HUES64 (cell line): Measurements from ENCODE around the gene CCDC85C.

Experiments used
- H3K27ac ChIP-seq: 2 replicates; pipeline ENCODE4 v1.7.0; 2013; ENCODE audit warnings: low read depth, low read length, inconsistent platforms
- H3K27me3 ChIP-seq: 2 replicates; pipeline ENCODE4 v1.6.1; 2013; ENCODE audit warnings: mild to moderate bottlenecking, low read length; ENCODE audit not compliant: insufficient read depth
- H3K36me3 ChIP-seq: 2 replicates; pipeline ENCODE4 v1.6.1; 2013; ENCODE audit warnings: mild to moderate bottlenecking, low read length; ENCODE audit not compliant: insufficient read depth
- H3K4me1 ChIP-seq: 2 replicates; pipeline ENCODE4 v1.6.1; 2013; ENCODE audit warnings: mild to moderate bottlenecking, low read length, moderate library complexity; ENCODE audit not compliant: insufficient read depth
- H3K4me3 ChIP-seq: 2 replicates; pipeline ENCODE4 v1.5.1; 2013; ENCODE audit warnings: mild to moderate bottlenecking, low read length, moderate library complexity
- H3K9ac ChIP-seq: 2 replicates; pipeline ENCODE4 v1.6.1; 2013; ENCODE audit warnings: mild to moderate bottlenecking, low read depth, low read length
- H3K9me3 ChIP-seq: 2 replicates; pipeline ENCODE4 v1.6.1; 2013; ENCODE audit warnings: low read depth, low read length; ENCODE audit not compliant: insufficient read depth
- WGBS: fragments of 150-250, 120-280 bp; methylation state at CpG from one replicate; pipeline ENCODE4 v1.1.7; 2013; ENCODE audit warnings: missing lambda C conversion rate; 5-methylcytosine and 5-hydroxymethylcytosine counted together

CCDC85C gene

DNA sequence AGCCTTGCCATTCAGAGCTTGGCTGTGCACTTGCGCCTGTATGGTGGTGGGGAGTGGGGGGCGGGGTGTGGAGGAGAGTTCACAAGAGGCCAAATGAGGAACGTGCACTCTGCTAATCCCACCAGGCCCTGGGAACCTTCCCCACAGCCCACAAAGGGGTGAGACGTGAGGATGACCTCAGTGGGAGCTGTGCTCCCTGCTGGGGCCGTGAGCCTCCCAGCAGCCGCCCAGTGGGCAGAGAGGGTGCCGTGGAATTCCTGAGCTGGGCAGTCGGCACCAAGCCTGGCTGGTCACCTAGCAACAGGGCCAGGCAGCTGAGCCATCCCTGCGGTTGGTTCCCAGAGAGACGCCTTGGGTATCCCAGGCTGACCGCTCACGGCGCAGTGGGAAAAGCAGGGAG, 69.1 kb downstream of the CCDC85C start:
- H3K27me3 ChIP-seq, result no peaks in the 10 kb centered on the region
- H3K4me3 ChIP-seq, result no peak overlapping the region
- H3K9ac ChIP-seq, result no peak overlapping the region
- H3K36me3 ChIP-seq, result no peaks in the 10 kb centered on the region
- peaks cover 40% of the 10 kb centered on the region for H3K4me1 ChIP-seq
- 0 out of 2 replicates have a peak overlapping the region, but pooled peaks have one; percentile 45 for H3K27ac ChIP-seq
- H3K9me3 ChIP-seq, result no peaks in the 10 kb centered on the region
- WGBS, result 86% methylated on average over 13 of the region's 13 CpGs

DNA sequence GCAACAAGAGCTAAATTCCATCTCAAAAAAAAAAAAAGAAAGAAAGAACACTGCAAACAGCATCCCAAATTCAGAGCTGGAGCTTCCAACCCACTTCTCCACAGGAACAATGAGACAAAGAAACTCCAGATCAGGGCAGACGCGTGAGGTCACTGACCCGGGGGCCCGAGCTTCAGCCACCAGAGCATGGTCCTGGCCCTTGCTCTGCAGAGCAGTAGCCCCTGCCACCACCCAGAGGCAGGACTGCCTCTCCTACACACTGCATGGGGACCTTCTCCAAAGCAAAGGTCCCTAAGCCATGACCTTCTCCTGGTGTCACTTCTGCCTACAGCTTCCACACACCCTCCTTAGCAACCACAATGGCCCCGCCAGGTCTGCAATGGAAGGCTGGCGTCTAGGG, 69.7 kb downstream of the CCDC85C start:
- Histone ChIP-seq H3K4me3 (no peak overlapping the region), H3K27me3 (no peaks in the 10 kb centered on the region), H3K36me3 (no peaks in the 10 kb centered on the region), H3K27ac (peak overlapping the region; percentile 45; the same call in 1 of the 2 replicates), H3K9ac (no peak overlapping the region), H3K4me1 (peaks cover 40% of the 10 kb centered on the region), H3K9me3 (no peaks in the 10 kb centered on the region)
- 90% methylated on average over 6 of the region's 6 CpGs for WGBS

DNA sequence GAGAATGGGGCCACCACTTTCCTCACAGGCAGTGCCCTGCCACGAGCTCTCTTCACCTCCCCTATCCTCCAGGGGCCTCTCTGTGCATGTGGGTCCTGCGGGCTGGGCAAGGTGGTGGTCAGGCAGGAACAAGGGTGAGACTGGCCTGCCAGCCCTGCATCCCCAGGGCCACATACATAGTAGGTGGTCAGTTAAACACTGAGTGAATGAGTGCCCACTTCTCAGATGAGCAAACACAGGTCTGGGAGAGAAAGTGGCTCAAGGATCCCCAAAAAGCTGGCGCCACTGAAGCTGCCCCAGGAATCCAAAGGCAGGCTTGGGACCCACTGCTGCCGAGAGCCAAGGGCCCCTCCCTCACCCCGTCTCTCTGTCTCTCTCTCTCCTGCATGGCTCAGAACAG, 71.7 kb downstream of the CCDC85C start:
- peaks cover 29% of the 10 kb centered on the region for H3K4me1 ChIP-seq
- 93% methylated on average over 5 of the region's 5 CpGs for WGBS

DNA sequence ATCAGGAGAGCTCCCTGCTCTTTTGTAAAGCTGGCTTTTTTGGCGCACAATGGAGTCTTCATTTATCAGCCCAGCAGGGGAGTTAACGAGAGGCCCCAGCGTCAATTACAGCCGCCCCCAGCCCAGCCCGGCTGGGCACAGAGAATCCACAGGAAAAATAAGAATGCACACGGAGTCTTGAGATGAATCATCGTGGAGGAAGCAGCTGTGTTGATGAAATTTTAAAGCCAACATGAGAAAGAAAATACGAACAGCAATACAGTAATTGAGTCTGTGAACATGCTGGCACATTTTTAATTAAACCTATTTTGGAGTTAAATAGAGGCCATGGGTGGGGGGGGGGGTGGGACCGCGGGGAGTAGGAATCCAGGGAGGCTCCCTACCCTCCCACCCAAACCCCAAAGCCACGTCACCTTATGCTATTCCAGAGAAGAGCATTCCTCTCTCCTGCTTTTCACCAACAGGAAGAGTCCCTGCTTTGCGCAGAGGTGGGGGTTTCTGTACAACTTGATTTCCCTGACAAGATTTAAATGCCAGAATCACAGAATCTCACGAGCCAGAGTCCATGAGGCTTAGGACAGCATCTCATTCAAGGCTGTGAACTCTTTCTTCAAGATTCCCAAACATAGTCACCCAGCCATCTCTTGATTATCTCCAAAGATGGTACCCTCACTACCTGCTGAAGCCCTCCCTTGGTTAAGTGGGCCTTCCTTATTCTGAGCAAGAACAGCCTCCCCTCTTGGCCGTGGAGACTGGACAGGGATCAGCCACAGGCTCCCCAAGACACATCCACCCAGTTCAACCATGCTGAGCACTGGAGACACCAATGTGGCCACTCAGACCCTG, 72.5 kb downstream of the CCDC85C start:
- Histone ChIP-seq H3K9me3 (no peaks in the 10 kb centered on the region), H3K27ac (peak overlapping the region; percentile 77), H3K9ac (no peak overlapping the region; the same call in 1 of the 2 replicates), H3K36me3 (no peaks in the 10 kb centered on the region), H3K4me3 (no peak overlapping the region), H3K27me3 (no peaks in the 10 kb centered on the region), H3K4me1 (peaks cover 24% of the 10 kb centered on the region)
- 29% methylated on average over 12 of the region's 14 CpGs for WGBS

More for the DNA sequence above, 71.7 kb downstream of the CCDC85C start:
- Histone ChIP-seq H3K36me3 (no peaks in the 10 kb centered on the region), H3K27ac (no peak overlapping the region), H3K9me3 (no peaks in the 10 kb centered on the region), H3K27me3 (no peaks in the 10 kb centered on the region), H3K9ac (no peak overlapping the region), H3K4me3 (no peak overlapping the region)

DNA sequence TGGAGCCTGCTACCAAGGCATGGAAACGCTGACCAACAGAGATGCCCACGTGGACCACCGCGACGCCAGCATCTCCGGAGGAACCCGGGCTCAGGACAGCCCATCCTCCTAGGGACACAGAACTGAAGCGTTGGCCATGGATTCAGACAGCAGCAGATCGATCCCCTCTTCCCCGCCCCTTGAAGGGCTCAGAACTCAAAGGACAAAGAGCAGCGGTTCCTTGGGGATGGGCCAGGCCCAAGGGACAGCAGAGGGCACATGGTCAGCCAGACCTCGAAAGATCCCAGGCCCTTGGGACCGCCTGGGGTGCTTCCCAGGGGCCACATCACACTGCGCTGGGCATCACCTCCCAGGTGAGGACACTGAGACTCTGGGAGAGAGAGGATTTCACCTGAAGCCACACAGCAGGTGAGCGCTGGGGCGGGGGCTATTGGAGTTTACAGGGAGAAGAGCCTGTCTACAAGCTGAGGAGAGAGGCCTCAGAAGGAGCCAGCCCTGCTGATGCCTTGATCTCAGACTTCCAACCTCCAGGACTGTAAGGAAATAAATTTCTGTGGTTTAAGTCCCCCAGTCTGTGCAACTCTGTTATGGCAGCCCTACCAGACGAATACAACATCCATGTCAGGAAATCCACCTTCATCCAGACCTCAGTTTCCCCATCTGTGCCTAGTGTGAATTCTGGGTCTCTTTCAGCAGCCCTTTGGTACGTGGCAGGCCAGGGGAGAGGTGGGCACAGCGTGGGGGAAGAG, 73.4 kb downstream of the CCDC85C start:
- H3K4me1 ChIP-seq, result peaks cover 24% of the 10 kb centered on the region
- H3K27ac ChIP-seq, result peak overlapping the region; percentile 77
- no peaks in the 10 kb centered on the region for H3K27me3 ChIP-seq
- H3K9me3 ChIP-seq, result no peaks in the 10 kb centered on the region
- no peaks in the 10 kb centered on the region for H3K36me3 ChIP-seq
- no peak overlapping the region for H3K4me3 ChIP-seq
- peak overlapping the region; percentile 37; the same call in 1 of the 2 replicates for H3K9ac ChIP-seq
- WGBS, result 74% methylated on average over 19 of the region's 19 CpGs

DNA sequence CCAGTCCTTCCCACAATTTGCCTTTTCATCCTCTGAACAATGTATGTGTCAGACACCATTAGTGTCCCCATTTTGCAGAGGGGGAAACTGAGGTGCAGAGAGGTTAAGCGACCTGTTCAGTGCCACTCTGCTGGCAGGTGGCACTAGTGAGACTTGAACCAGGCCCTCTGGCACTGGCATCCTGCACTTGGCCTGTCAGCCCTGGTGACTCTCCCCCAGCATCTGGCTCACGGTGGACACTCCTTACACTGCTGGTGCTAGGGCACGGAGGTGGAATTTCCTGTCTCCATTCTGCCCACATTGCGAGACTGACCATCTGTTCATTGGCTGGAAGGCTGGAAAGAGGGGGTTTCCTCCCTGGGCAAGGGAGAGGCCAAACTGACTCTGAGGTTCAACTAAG, 74.1 kb downstream of the CCDC85C start:
- Histone ChIP-seq H3K9ac (no peak overlapping the region), H3K9me3 (no peaks in the 10 kb centered on the region), H3K36me3 (no peaks in the 10 kb centered on the region), H3K27ac (no peak overlapping the region), H3K4me3 (no peak overlapping the region), H3K27me3 (no peaks in the 10 kb centered on the region), H3K4me1 (peaks cover 28% of the 10 kb centered on the region)
- WGBS, result 93% methylated on average over 4 of the region's 4 CpGs

DNA sequence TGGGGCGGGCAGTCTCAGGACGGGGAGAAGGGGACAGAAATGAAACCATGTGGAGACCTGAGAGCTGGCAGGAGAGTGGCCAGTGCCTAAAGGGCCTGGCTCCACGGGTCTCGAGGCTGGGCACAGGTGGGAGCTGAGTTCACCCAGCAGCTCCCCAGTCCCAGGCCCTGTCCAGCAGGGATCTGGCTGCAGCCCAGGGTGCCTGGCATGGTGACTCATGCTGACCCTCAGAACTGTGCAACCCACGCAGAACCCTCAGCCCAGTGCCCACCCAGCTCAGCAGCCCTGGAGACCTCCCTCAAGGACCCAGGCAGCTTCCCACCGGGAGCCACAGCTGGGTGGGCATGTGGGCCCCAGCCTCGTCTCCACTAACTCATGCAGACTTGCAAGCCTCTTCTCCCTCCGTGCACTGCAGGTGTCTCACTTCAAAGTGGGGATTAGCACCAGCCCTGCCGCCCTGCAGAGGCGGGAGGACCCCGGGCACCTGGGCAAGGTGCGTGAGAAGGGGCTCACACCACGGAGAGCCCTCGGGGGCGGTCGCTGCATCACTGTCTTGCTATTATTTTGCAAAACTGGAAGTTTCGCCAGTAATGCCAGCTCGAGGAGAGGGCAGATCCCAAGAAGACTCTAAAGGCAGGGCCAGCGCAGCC, 76.5 kb downstream of the CCDC85C start:
- Histone ChIP-seq H3K4me1 (peaks cover 42% of the 10 kb centered on the region), H3K9ac (no peak overlapping the region), H3K4me3 (no peak overlapping the region), H3K9me3 (no peaks in the 10 kb centered on the region), H3K27me3 (no peaks in the 10 kb centered on the region), H3K36me3 (no peaks in the 10 kb centered on the region), H3K27ac (no peak overlapping the region)
- 70% methylated on average over 19 of the region's 19 CpGs for WGBS

DNA sequence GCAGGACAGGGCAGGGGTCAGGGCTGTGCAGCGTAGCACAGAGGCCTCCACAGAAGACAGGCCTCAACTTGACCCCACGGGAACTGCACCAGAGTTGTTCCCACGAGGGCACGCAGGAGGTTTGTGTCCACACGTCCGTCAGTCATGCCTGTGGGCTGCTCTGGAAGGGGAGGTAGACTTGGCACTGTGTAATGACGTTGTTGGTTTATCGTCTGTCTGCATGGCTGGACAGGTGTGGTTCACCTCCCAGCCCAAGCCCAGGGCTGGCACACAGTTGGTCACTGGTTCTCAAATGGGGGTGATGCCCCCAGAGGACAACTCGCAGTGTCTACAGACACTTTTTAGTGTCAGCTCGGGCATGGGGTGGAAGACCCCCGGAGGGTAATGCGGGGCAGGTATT, 77.0 kb downstream of the CCDC85C start:
- Histone ChIP-seq H3K4me3 (no peak overlapping the region), H3K27me3 (no peaks in the 10 kb centered on the region), H3K27ac (no peak overlapping the region), H3K4me1 (peaks cover 48% of the 10 kb centered on the region), H3K9ac (no peak overlapping the region), H3K36me3 (no peaks in the 10 kb centered on the region), H3K9me3 (no peaks in the 10 kb centered on the region)
- 91% methylated on average over 12 of the region's 12 CpGs for WGBS

DNA sequence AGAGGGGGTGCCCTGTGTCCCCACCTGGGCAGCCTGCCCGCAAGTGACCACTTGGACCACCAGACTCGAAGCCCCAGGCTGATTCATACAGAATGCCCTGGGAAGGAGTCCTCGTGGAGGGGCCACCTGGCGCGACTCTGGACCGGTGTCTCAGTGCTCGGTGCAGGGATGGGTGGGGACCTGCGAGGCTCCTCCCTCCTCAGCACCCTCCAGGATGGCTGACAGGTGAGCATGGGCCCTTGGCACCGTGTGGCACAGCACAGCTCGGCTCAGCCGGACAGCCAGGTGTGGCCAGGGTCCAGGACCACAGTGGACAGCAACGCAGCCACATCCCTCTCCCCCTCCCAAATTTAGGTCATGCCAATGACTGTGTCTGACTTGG, 78.3 kb downstream of the CCDC85C start:
- no peak overlapping the region for H3K9ac ChIP-seq
- no peak overlapping the region for H3K27ac ChIP-seq
- no peaks in the 10 kb centered on the region for H3K9me3 ChIP-seq
- H3K36me3 ChIP-seq, result no peaks in the 10 kb centered on the region
- 93% methylated on average over 12 of the region's 12 CpGs for WGBS
- H3K4me3 ChIP-seq, result no peak overlapping the region
- no peaks in the 10 kb centered on the region for H3K27me3 ChIP-seq
- H3K4me1 ChIP-seq, result peaks cover 39% of the 10 kb centered on the region

DNA sequence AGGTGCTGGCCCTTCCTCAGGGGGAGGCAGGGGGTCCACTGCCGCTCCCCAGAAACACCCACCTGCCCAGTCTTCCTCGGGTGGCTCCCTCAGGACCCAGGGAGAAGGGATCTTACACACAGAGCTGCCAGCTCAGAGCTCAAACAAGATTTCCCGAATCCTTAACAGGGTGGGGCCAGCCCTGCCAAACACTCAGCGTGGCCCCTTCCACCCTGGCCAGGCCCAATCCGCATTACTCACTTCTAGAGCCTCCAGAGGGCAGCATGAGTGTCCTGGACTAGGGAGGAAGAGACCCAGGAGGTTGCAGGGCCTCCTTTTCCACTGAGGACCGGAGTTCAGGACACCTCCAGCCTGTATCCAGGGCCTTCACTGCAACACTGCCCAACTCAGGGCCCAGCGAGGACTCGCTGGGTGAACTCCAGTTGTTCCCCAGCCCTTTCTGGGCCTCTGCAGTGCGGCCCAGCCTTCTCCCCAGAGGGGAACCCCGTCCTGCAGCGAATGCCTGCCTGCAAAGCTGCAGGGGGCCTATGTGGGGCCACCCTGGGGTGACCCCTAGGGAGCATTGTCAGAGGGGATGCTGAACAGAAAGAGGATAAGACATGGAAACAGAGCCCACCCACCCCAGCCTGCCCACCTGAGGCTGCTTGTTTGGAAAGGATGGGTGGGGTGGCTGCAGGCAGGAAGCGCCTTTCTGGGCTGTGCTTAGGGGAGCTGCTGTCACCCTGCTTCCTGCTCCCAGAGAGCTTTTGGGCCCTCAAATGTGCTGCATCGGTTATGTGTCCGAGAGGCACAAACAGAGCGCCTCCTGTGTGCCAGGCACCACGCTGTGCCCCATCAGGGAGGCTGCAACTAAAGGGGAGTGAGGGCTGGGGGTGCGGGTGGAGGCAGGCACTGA, 79.0 kb downstream of the CCDC85C start:
- Histone ChIP-seq H3K9ac (no peak overlapping the region), H3K27me3 (no peaks in the 10 kb centered on the region), H3K4me3 (no peak overlapping the region), H3K27ac (peak overlapping the region; percentile 48; the same call in 1 of the 2 replicates), H3K36me3 (no peaks in the 10 kb centered on the region), H3K9me3 (no peaks in the 10 kb centered on the region), H3K4me1 (peaks cover 35% of the 10 kb centered on the region)
- WGBS, result 58% methylated on average over 17 of the region's 17 CpGs
